Endothelial cell (in vitro differentiated cells): ENCODE measurements around the gene COMMD1. TPM values are rescaled to one million over a fixed set of nuclear protein-coding genes. Genes with fewer than 3 reads are reported as not detected.

ENCODE experiments used
- DNase-seq: peaks from one replicate; pipeline ENCODE4 v3.0.0; 2021; ENCODE audit warnings: low spot score
- H3K27ac Mint-ChIP-seq: one replicate; pipeline ENCODE4 v1.8.0; 2021; ENCODE audit warnings: mixed read lengths, inconsistent platforms; ENCODE audit not compliant: unreplicated experiment
- H3K27me3 Mint-ChIP-seq: one replicate; pipeline ENCODE4 v1.8.0; 2021; ENCODE audit warnings: mild to moderate bottlenecking, moderate library complexity, mixed read lengths, inconsistent platforms; ENCODE audit not compliant: unreplicated experiment
- H3K36me3 Mint-ChIP-seq: one replicate; pipeline ENCODE4 v1.8.0; 2021; ENCODE audit warnings: mild to moderate bottlenecking, low read depth, mixed read lengths, inconsistent platforms; ENCODE audit not compliant: unreplicated experiment
- H3K4me1 Mint-ChIP-seq: one replicate; pipeline ENCODE4 v1.8.0; 2021; ENCODE audit warnings: mild to moderate bottlenecking, mixed read lengths, inconsistent platforms; ENCODE audit not compliant: unreplicated experiment
- H3K4me3 Mint-ChIP-seq: one replicate; pipeline ENCODE4 v1.8.0; 2021; ENCODE audit warnings: mild to moderate bottlenecking, mixed read lengths, inconsistent platforms; ENCODE audit not compliant: unreplicated experiment
- H3K9me3 Mint-ChIP-seq: one replicate; pipeline ENCODE4 v1.8.0; 2021; ENCODE audit warnings: mixed read lengths, inconsistent platforms; ENCODE audit not compliant: unreplicated experiment
- total RNA-seq: library from RNA; stranded (reverse); fragmentation: NEBNext Ultra II Directional; extraction: Animal tissue kit (Norgen Biotek cat#: 25700); gene quantifications from one replicate; pipeline ENCODE4 v1.2.1, GENCODE V29; 2021; ENCODE audit not compliant: unreplicated experiment
- TF ChIP-seq, protein P1 (sequence below): fragments of 200-600 bp; sonication (generic); IDR thresholded peaks from one replicate; pipeline ENCODE4 v1.5.0; 2021; ENCODE audit warnings: antibody characterized with exemption; ENCODE audit not compliant: unreplicated experiment

The COMMD1 gene
- total RNA-seq, 1 donor from 2014 or later = 39.4 TPM

DNA sequence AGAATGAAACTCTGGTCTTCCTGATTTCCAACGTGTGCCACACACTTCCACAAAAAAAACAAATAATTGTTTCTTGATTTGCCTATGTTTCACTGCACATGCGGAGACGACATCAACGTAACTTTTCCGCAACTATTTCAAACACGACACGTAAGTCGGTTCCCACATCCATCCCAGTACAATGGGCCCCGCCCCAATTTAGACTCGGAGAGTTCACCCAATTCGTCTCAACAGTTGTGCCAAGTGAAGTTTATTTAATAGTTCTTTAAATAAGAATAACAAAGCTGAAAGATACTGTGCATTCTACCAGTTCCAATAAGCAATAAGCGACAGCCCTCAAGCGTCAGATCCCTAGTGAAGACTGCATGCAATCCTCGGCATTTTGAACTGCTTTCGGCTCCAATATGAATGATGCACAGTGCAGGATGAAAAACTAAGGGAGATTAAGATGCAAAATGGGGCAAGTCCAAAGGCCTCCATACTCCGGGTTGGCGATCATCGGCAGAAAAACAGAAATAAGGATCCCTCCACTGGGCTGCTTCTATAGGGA is 17.7 kb upstream of the COMMD1 start:
- Mint-ChIP-seq H3K9me3 (no peaks in the 10 kb centered on the region), H3K27ac (peak overlapping the region; percentile 97), H3K36me3 (peaks cover 18% of the 10 kb centered on the region), H3K4me3 (peak overlapping the region; percentile 100), H3K27me3 (peaks cover 6% of the 10 kb centered on the region), H3K4me1 (peaks cover 26% of the 10 kb centered on the region)
- TF ChIP-seq, protein P1, sequence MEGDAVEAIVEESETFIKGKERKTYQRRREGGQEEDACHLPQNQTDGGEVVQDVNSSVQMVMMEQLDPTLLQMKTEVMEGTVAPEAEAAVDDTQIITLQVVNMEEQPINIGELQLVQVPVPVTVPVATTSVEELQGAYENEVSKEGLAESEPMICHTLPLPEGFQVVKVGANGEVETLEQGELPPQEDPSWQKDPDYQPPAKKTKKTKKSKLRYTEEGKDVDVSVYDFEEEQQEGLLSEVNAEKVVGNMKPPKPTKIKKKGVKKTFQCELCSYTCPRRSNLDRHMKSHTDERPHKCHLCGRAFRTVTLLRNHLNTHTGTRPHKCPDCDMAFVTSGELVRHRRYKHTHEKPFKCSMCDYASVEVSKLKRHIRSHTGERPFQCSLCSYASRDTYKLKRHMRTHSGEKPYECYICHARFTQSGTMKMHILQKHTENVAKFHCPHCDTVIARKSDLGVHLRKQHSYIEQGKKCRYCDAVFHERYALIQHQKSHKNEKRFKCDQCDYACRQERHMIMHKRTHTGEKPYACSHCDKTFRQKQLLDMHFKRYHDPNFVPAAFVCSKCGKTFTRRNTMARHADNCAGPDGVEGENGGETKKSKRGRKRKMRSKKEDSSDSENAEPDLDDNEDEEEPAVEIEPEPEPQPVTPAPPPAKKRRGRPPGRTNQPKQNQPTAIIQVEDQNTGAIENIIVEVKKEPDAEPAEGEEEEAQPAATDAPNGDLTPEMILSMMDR = no peak
- no peak for DNase-seq

DNA sequence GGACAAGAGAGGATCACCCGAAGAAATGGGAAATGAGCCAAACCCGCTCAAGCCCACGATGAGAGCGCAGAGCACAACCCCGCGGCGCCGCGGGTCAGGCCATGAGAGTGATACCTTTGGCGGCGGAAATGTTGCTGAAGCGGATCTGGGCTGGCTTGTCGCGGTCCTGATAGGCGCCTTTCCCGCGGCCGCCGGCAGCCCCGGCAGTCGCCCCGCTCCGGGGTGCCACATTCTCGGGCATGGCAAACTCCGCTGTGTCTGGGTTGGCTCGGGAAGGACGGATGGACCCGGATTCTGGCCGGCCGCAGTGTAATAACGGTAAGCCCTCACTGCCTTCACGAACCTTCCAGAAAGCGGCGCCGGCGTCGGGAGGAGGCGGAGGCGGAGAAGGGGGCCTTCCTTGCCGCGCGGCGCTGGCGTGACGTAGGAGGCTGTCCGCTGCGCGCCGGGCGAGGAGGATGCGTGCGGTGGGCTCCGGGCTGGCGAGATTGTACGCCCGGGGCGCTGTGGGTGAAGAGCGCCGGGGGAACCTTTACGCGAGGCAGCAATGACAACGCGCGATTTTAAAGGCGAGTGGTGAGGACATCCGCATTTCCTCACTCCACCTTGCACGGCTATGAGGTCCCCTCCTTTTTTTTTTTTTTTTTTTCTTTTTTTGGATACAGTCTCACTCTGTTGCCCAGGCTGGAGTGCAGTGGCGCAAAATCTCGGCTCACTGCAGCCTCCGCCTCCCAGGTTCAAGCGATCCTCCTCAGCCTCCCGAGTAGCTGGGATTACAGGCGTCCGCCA is 17.0 kb upstream of the COMMD1 start, which contains the start of gene CCT4:
TSS of gene CCT4 (minus strand) at position 390 of the 789 bp plus-strand sequence. CDS start at position 241, 149 bp downstream.
- Mint-ChIP-seq H3K27ac (peak within 1 kb of the TSS; percentile 97), H3K9me3 (no peaks in the 10 kb centered on the region), H3K27me3 (peaks cover 6% of the 10 kb centered on the region), H3K4me1 (peaks cover 26% of the 10 kb centered on the region), H3K4me3 (peak within 1 kb of the TSS; percentile 100), H3K36me3 (peaks cover 11% of the 10 kb centered on the region)
- DNase-seq = peak; percentile 92
- TF ChIP-seq, protein P1 = no peak

DNA sequence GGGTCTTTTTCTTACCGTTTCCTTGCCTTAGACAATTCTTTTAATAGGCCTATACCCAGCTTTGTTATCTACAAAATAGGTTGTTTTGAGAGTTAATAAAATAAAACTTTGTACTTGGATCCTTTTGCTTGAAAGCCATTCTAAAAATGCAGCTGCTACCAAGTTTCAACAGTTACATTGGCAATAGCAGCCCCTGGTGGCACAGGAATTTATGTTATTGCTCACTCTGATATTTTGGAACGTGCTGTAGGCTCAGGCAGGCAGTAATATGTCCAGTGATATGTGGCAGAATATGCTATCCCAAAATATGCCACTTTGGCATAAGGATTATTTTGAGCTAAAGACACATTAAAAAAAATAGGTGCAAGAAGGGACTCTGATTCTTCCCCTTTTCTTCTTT is 6.7 kb upstream of the COMMD1 start:
- H3K36me3 Mint-ChIP-seq = no peaks in the 10 kb centered on the region
- TF ChIP-seq, protein P1 = no peak
- peaks cover 10% of the 10 kb centered on the region for H3K4me1 Mint-ChIP-seq
- no peak overlapping the region for H3K4me3 Mint-ChIP-seq
- H3K27ac Mint-ChIP-seq = no peak overlapping the region
- H3K27me3 Mint-ChIP-seq = peaks cover 2% of the 10 kb centered on the region
- no peak for DNase-seq
- H3K9me3 Mint-ChIP-seq = no peaks in the 10 kb centered on the region

DNA sequence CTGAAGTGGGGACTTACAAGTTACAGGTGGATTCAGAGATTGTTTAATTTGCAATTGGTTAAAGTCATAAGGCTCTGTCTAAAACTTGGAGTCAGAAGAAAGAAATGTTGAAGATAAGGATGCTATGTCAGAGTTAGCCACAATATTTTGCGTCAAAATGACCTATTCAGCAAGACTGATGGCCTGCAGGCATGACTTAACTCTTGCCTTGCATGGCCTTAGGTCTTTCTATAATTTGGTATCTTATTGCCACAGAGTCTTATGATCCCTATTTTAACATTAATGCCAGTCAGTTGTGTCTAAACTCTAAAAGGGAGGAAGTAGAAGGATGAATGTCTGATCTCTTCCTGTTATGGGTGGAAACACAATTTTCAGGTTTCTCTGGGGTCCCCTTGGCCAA is 5.2 kb upstream of the COMMD1 start:
- Mint-ChIP-seq H3K27me3 (no peaks in the 10 kb centered on the region), H3K36me3 (no peaks in the 10 kb centered on the region), H3K9me3 (no peaks in the 10 kb centered on the region), H3K27ac (no peak overlapping the region), H3K4me3 (no peak overlapping the region), H3K4me1 (peaks cover 7% of the 10 kb centered on the region)
- DNase-seq = no peak
- TF ChIP-seq, protein P1 = no peak

DNA sequence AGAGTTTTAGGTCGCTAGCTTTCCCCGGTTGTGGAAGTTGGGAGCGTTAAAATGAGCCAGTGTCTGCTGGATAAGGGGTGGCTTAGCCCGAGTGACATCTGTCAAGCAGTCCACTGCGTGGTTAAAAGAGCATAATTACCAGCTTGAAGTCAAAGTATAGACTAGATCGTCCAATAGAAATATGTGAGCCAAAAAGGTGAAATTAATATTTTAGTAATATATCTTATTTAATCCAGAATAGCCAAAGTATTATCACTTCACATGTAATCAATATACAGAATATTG is 654 bp downstream of the COMMD1 start:
- no peak for DNase-seq
- peak overlapping the region; percentile 61 for H3K27ac Mint-ChIP-seq

More for the DNA sequence above, 654 bp downstream of the COMMD1 start:
- TF ChIP-seq, protein P1 = no peak
- Mint-ChIP-seq H3K9me3 (no peaks in the 10 kb centered on the region), H3K4me3 (peak overlapping the region; percentile 99), H3K27me3 (peaks cover 2% of the 10 kb centered on the region), H3K4me1 (no peaks in the 10 kb centered on the region), H3K36me3 (no peaks in the 10 kb centered on the region)
